GM12878 (cell line): ENCODE results near the gene PADI3. TPM values are rescaled to one million over a fixed set of nuclear protein-coding genes. Genes with fewer than 3 reads are reported as not detected.

Experiments used
- ATAC-seq: fragments of 200-7000 bp; cut with Tn5 transposase; 3 replicates; pipeline ENCODE4 v1.9.1; 2020; ENCODE audit warnings: mild to moderate bottlenecking, moderate library complexity
- BruUV-seq: library from RNA; stranded (reverse); fragments of 400-500 nt; replicated peaks from 2 replicates; lab custom pipeline; 2021; lab: Mats Ljungman, UMichigan
- CTCF ChIA-PET: fragments of 300-600 bp; sonication (Branson Sonifier 250); formaldehyde crosslinking; extraction: SDS; loops from one replicate; lab custom pipeline; 2021; ENCODE audit warnings: inconsistent platforms; lab: Yijun Ruan, JAX
- POLR2A ChIA-PET: fragments of 350-600 bp; formaldehyde crosslinking; extraction: SDS; loops from one replicate; lab custom pipeline; 2021; ENCODE audit warnings: inconsistent platforms; lab: Charles Lee
- RAD21 ChIA-PET: fragments of 300-600 bp; sonication (Branson Sonifier 250); formaldehyde crosslinking; loops from one replicate; lab custom pipeline; 2023; ENCODE audit warnings: antibody characterized with exemption; ENCODE audit not compliant: unreplicated experiment; lab: Charles Lee
- SMC1A ChIA-PET: fragments of 300-600 bp; sonication (Branson Sonifier 250); formaldehyde crosslinking; loops from one replicate; lab custom pipeline; 2023; ENCODE audit not compliant: unreplicated experiment, uncharacterized antibody; lab: Charles Lee
- DNase-seq: peaks from one replicate; pipeline ENCODE4 v3.0.0-alpha.2; 2011; ENCODE audit warnings: low read depth, low spot score
- FAIRE-seq: peaks from 3 replicates; lab custom pipeline; 2011; peaks lifted over from hg19 to GRCh38; lab: Jason Lieb, UNC
- H2AFZ ChIP-seq: 2 replicates; pipeline ENCODE4 v1.6.0; 2011; ENCODE audit warnings: low read depth, low read length, control low read depth; ENCODE audit not compliant: control insufficient read depth
- H3K27ac ChIP-seq: 2 replicates; pipeline ENCODE4 v1.5.1; 2011; ENCODE audit warnings: control low read depth; ENCODE audit not compliant: control insufficient read depth, insufficient read depth
- H3K27me3 ChIP-seq, 2 experiments: replicated peaks in 1 of 2; 2 replicates each; pipeline versions ENCODE4 v1.6.0 to v1.6.1; 2011; ENCODE audit warnings: low read length in 1 of 2; ENCODE audit not compliant: control insufficient read depth in 2 of 2, insufficient read depth in 2 of 2
- H3K36me3 ChIP-seq, 2 experiments: 2 replicates each; pipeline ENCODE4 v1.5.1; 2011; ENCODE audit warnings: low read length in 1 of 2; ENCODE audit not compliant: control insufficient read depth in 2 of 2, insufficient read depth in 2 of 2
- H3K4me1 ChIP-seq: 2 replicates; pipeline ENCODE4 v1.6.1; 2011; ENCODE audit warnings: mild to moderate bottlenecking, low read length, moderate library complexity, mixed read lengths; ENCODE audit not compliant: control insufficient read depth, insufficient read depth
- H3K4me2 ChIP-seq: 2 replicates; pipeline ENCODE4 v1.6.0; 2011; ENCODE audit warnings: control low read depth; ENCODE audit not compliant: control insufficient read depth, insufficient read depth
- H3K4me3 ChIP-seq: fragments of 200-600 bp; sonication (generic); 2 replicates; pipeline ENCODE4 v1.5.1; 2016
- H3K79me2 ChIP-seq: 2 replicates; pipeline ENCODE4 v1.6.0; 2011; ENCODE audit warnings: low read length; ENCODE audit not compliant: control insufficient read depth, insufficient read depth
- H3K9ac ChIP-seq: 2 replicates; pipeline ENCODE4 v1.8.0; 2011; ENCODE audit warnings: low read length, control low read depth, mixed read lengths; ENCODE audit not compliant: control insufficient read depth, insufficient read depth
- H3K9me3 ChIP-seq: replicated peaks from 3 replicates; pipeline ENCODE4 v1.5.1; 2011; ENCODE audit warnings: mild to moderate bottlenecking, low read length; ENCODE audit not compliant: control insufficient read depth, insufficient read depth
- H4K20me1 ChIP-seq: 2 replicates; pipeline ENCODE4 v1.6.0; 2011; ENCODE audit not compliant: control insufficient read depth, insufficient read depth
- CBX5 ChIP-seq: sonication (generic); IDR thresholded peaks from 2 replicates; pipeline ENCODE4 v1.6.1; 2016; ENCODE audit warnings: low read depth, moderate library complexity, mild to moderate bottlenecking, inconsistent platforms
- SIN3A ChIP-seq: IDR thresholded peaks from 2 replicates; pipeline ENCODE4 v1.6.1; 2012; ENCODE audit warnings: low read depth, low read length, improper control_type of control experiment
- STAT3 ChIP-seq: IDR thresholded peaks from 2 replicates; pipeline ENCODE4 v1.6.1; 2011; ENCODE audit warnings: low read depth, low read length, improper control_type of control experiment
- ZBTB4 ChIP-seq: fragments of 450-650 bp; formaldehyde crosslinking; IDR thresholded peaks from 2 replicates; pipeline ENCODE4 v1.4.0; 2022; ENCODE audit warnings: mild to moderate bottlenecking, moderate library complexity
- WGBS: methylation state at CpG from one replicate; pipeline ENCODE4 v1.1.6; 2016; ENCODE audit warnings: low lambda C conversion rate; ENCODE audit not compliant: insufficient replicate concordance, insufficient coverage; ENCODE audit errors: missing lambda C conversion rate; 5-methylcytosine and 5-hydroxymethylcytosine counted together
- in situ Hi-C: fragments of 300-500 bp; cut with MboI; formaldehyde crosslinking; loops from 9 replicates; pipeline ENCODE4 v1.14.3; 2018; ENCODE audit warnings: mixed read lengths
- intact Hi-C: fragments of 100-400 bp; cut with micrococcal nuclease; formaldehyde crosslinking; loops from one replicate; pipeline ENCODE4 v1.14.2; 2022; ENCODE audit not compliant: unreplicated experiment
- polyA plus RNA-seq, 11 experiments: library from polyadenylated mRNA; depleted of rRNA in 4 of 11; unstranded in 6 of 11; stranded (reverse) in 5 of 11; fragments of >200 nt; fragmentation: Nextera tagmentation in 4 of 11; fragmentation: Illumina TruSeq in 1 of 11; extraction: Ambion mirVana in 4 of 11; extraction: Trizol in 1 of 11; gene quantifications; 1 replicate in 1 of 11; 2 replicates in 10 of 11; pipeline versions ENCODE4 v1.2.1 to v1.2.3, GENCODE V29; 2011 to 2016; ENCODE audit warnings: inconsistent platforms in 2 of 11, missing spikeins in 2 of 11, low read depth in 1 of 11
- total RNA-seq, 4 experiments: library from RNA; depleted of rRNA in 3 of 4; stranded (reverse); fragments of >200 nt in 3 of 4; fragmentation: Illumina TruSeq in 1 of 4; extraction: Trizol in 1 of 4; gene quantifications; 2 replicates each; pipeline versions ENCODE4 v1.2.1 to v1.2.3, GENCODE V29; 2013 to 2021

The PADI3 gene
- total and polyA plus RNA-seq, 10 of the 15 experiments (the other 5 are each of a cell fraction or from before 2014, with no cell fraction given) = 0.01 TPM; not detected in 9

- H3K4me1 ChIP-seq = peaks cover 10% of the 10 kb centered on the region
- ChIA-PET CTCF (no interaction called here), RAD21 (interaction anchor here (1.1 kb wide), 1 partner anchor 220 kb away, joined by 3 read pairs; no protein-coding TSS in a partner anchor), POLR2A (no interaction called here), SMC1A (no interaction called here)
- FAIRE-seq (no peak), ATAC-seq (no peak), DNase-seq (no peak)
- no peak overlapping the region for H3K27ac ChIP-seq
- H3K4me2 ChIP-seq = no peak overlapping the region
- no peaks in the 10 kb centered on the region for H4K20me1 ChIP-seq
- no peaks in the 10 kb centered on the region for H3K36me3 ChIP-seq
- WGBS = 51% methylated on average over 14 of the region's 14 CpGs
- H3K27me3 ChIP-seq = peaks cover 0 to 2% of the 10 kb centered on the region in 2 experiments; a peak in 1 of 4 replicates
- H3K9me3 ChIP-seq = no peaks in the 10 kb centered on the region
- TF ChIP-seq ZBTB4 (CRISPR knock-in tag) (no peak), SIN3A (no peak), STAT3 (no peak), CBX5 (no peak)
- no peak overlapping the region for H3K4me3 ChIP-seq
- no TSS peak for BruUV-seq
- H2AFZ ChIP-seq = no peak overlapping the region
- H3K9ac ChIP-seq = no peak overlapping the region
- no peaks in the 10 kb centered on the region for H3K79me2 ChIP-seq
- in situ Hi-C loops = no loop called here
- intact Hi-C loops = loop anchor here (10.0 kb wide), 1 partner anchor 224 kb away; the partner anchor contains the start of gene SDHB
Measured at GRCh38 chr1:17278996-17279830, 30.3 kb downstream of the PADI3 start.
